ENCODE results near the gene MBD4. TPM values are rescaled to one million over a fixed set of nuclear protein-coding genes. Genes with fewer than 3 reads are reported as not detected.
"Not testable (repeated sequence)": the region's sequence is repeated elsewhere in the genome, so short reads cannot be mapped to it uniquely, and the experiment has no call there.

MBD4 gene
- total RNA-seq, 2 experiments from 2014 or later = 46.3 to 74.6 TPM

DNA sequence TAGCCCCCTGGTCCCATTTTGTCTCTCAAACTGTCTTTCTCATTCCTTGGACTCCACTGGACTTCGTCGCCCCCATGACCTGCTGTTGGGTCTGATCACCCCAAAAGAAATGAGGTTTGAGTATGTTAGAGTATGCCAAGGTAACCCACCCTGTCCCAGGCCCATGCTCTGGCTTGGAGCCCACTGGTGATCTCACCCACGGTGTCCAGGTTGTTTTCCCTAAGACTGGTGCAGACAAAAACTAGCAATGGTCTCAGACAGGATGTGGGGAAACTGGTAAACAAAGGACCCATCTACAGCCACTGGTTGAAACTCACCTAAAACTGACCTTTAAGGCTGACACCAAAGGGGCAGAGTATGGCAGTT, 50.2 kb downstream of the MBD4 start:
- intact Hi-C loops (cut with micrococcal nuclease; ENCODE audit: unreplicated experiment) = loop anchor here (10.0 kb wide), 1 partner anchor 235 kb away; no protein-coding TSS in a partner anchor
- POLR2A ChIA-PET = no interaction called here
- no TSS peak for BruUV-seq (replicated peaks)

DNA sequence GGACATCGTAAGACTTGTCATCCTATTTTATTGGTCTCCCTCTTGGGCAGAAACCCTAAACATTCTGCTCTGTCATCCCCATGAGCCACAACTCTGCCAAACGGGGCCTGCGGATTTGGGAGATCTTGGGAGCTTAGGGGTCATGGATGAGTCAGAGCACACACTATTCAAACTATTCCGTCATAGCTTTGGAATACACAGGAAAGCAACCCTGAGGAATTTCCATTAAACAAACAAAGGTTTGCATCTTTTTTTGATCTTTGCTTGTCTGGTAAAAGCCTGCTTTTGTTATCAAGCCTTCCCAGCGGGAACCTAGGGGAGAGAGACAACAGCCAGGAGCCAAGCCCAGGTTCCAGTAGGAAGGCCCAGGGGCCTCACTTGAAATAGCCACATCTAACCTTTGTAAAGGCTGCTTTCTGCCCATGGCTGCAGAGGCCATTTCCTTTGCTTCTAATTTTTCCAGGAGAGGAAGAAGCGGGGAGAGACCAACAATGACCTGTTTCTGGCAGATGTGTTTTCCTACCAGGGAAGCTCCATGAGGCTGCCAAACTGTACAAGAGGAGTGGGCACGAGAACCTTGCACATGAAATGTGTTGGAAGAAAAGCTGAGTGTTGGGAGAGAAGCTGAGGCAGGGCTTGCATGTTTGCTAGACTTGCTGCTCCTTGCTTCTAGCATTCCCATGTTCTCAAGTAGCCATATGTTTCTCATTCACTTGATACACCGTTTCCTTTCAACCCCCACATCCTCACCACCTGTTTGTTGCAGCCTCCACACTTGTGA, 50.8 kb downstream of the MBD4 start:
- POLR2A ChIA-PET = interaction anchor here (0.7 kb wide), 1 partner anchor 9 kb away, joined by 3 read pairs; no protein-coding TSS in a partner anchor
- H2AFZ ChIP-seq (ENCODE audit: low read length); H3K9me3 ChIP-seq (ENCODE audit: low read length); DNase-seq (ENCODE audit: low spot score); H3K4me3 ChIP-seq (ENCODE audit: low read depth, low read length, poor library complexity, severe bottlenecking); H3K4me2 ChIP-seq (ENCODE audit: low read length); H3K79me2 ChIP-seq (ENCODE audit: insufficient read depth, low read depth, low read length); H4K20me1 ChIP-seq (ENCODE audit: insufficient read depth, low read length); H3K9me2 ChIP-seq (ENCODE audit: insufficient read depth, low read length); CTCF ChIA-PET (ENCODE audit: unreplicated experiment); H3K4me1 ChIP-seq (ENCODE audit: insufficient read depth, low read length, poor library complexity, severe bottlenecking); H3K27ac ChIP-seq (ENCODE audit: low read depth, low read length, poor library complexity, severe bottlenecking): not testable (repeated sequence)
- intact Hi-C loops (cut with micrococcal nuclease; ENCODE audit: unreplicated experiment) = loop anchor here (10.0 kb wide), 1 partner anchor 236 kb away; no protein-coding TSS in a partner anchor
- BruUV-seq (replicated peaks) = TSS peak; percentile 24
- peaks cover 60% of the 10 kb centered on the region for H3K36me3 ChIP-seq (ENCODE audit: insufficient read depth, low read length)

More for the DNA sequence above, 50.2 kb downstream of the MBD4 start:
- DNase-seq (ENCODE audit: low spot score) = no peak
- Histone ChIP-seq H3K27ac (ENCODE audit: low read depth, low read length, poor library complexity, severe bottlenecking) (no peak overlapping the region), H3K4me3 (ENCODE audit: low read depth, low read length, poor library complexity, severe bottlenecking) (no peak overlapping the region), H2AFZ (ENCODE audit: low read length) (no peak overlapping the region), H3K36me3 (ENCODE audit: insufficient read depth, low read length) (peaks cover 60% of the 10 kb centered on the region), H4K20me1 (ENCODE audit: insufficient read depth, low read length) (no peaks in the 10 kb centered on the region), H3K4me1 (ENCODE audit: insufficient read depth, low read length, poor library complexity, severe bottlenecking) (no peaks in the 10 kb centered on the region), H3K4me2 (ENCODE audit: low read length) (no peak overlapping the region), H3K79me2 (ENCODE audit: insufficient read depth, low read depth, low read length) (no peaks in the 10 kb centered on the region), H3K9me3 (ENCODE audit: low read length) (no peaks in the 10 kb centered on the region), H3K9me2 (ENCODE audit: insufficient read depth, low read length) (no peaks in the 10 kb centered on the region)
- TF ChIP-seq EZH2phosphoT487 (IDR thresholded peaks at IDR 0.05; ENCODE audit: borderline replicate concordance, low read depth, low read length) = no peak
- TF ChIP-seq, protein P1, sequence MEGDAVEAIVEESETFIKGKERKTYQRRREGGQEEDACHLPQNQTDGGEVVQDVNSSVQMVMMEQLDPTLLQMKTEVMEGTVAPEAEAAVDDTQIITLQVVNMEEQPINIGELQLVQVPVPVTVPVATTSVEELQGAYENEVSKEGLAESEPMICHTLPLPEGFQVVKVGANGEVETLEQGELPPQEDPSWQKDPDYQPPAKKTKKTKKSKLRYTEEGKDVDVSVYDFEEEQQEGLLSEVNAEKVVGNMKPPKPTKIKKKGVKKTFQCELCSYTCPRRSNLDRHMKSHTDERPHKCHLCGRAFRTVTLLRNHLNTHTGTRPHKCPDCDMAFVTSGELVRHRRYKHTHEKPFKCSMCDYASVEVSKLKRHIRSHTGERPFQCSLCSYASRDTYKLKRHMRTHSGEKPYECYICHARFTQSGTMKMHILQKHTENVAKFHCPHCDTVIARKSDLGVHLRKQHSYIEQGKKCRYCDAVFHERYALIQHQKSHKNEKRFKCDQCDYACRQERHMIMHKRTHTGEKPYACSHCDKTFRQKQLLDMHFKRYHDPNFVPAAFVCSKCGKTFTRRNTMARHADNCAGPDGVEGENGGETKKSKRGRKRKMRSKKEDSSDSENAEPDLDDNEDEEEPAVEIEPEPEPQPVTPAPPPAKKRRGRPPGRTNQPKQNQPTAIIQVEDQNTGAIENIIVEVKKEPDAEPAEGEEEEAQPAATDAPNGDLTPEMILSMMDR (conservative IDR thresholded peaks at IDR 0.05; ENCODE audit: low read length) = no peak
- CTCF ChIA-PET (ENCODE audit: unreplicated experiment) = no interaction called here

DNA sequence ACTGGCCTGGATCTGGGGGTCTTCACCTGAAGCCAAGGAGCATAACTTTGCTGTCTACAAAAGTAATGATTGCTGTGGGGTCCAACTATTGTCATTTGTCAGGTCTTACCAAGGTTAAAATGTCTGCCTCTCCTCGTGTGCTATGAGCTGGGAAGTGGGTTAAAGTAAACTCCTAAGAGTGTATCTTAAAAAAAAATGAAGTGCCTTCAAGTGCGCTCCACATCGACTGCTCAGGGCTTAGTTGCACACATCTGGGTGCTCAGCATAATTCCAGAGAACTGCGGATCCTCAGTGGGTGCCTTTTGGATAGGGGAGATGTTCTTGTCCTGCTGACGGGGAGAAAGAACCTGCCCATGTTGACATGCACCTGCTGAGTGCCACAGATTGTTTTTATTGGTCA, 52.3 kb downstream of the MBD4 start:
- Histone ChIP-seq H2AFZ (ENCODE audit: low read length) (no peak overlapping the region), H3K9me3 (ENCODE audit: low read length) (no peaks in the 10 kb centered on the region), H3K4me2 (ENCODE audit: low read length) (no peak overlapping the region), H3K9me2 (ENCODE audit: insufficient read depth, low read length) (no peaks in the 10 kb centered on the region), H3K4me3 (ENCODE audit: low read depth, low read length, poor library complexity, severe bottlenecking) (no peak overlapping the region), H3K36me3 (ENCODE audit: insufficient read depth, low read length) (peaks cover 50% of the 10 kb centered on the region), H3K27ac (ENCODE audit: low read depth, low read length, poor library complexity, severe bottlenecking) (no peak overlapping the region), H4K20me1 (ENCODE audit: insufficient read depth, low read length) (no peaks in the 10 kb centered on the region), H3K4me1 (ENCODE audit: insufficient read depth, low read length, poor library complexity, severe bottlenecking) (no peaks in the 10 kb centered on the region), H3K79me2 (ENCODE audit: insufficient read depth, low read depth, low read length) (no peaks in the 10 kb centered on the region)
- TSS peak; percentile 11 for BruUV-seq (replicated peaks)
- intact Hi-C loops (cut with micrococcal nuclease; ENCODE audit: unreplicated experiment) = loop anchor here (10.0 kb wide), 1 partner anchor 237 kb away; no protein-coding TSS in a partner anchor
- CTCF ChIA-PET (ENCODE audit: unreplicated experiment) = no interaction called here
- no peak for TF ChIP-seq EZH2phosphoT487 (IDR thresholded peaks at IDR 0.05; ENCODE audit: borderline replicate concordance, low read depth, low read length)
- TF ChIP-seq, protein P1 (conservative IDR thresholded peaks at IDR 0.05; ENCODE audit: low read length) = no peak
- no peak for DNase-seq (ENCODE audit: low spot score)
- POLR2A ChIA-PET = interaction anchor here (0.6 to 0.8 kb wide), 2 partner anchors 48 to 442 kb away, joined by 3 to 4 read pairs; no protein-coding TSS in a partner anchor
